Mammary epithelial cell (primary cell): ENCODE results near the gene ADGRD1.

Experiments
- CTCF ChIP-seq, 2 donors: IDR thresholded peaks in 1 of 2; conservative IDR thresholded peaks in 1 of 2; 2 replicates each; pipeline ENCODE4 v1.5.1; 2011 to 2012; ENCODE audit warnings: inconsistent platforms in 2 of 2, low read length in 2 of 2, mild to moderate bottlenecking in 2 of 2, control low read depth in 1 of 2, low read depth in 1 of 2; ENCODE audit not compliant: insufficient read depth in 1 of 2; ENCODE audit errors: extremely low read depth in 1 of 2
- EZH2 ChIP-seq: IDR thresholded peaks from 2 replicates; pipeline ENCODE4 v1.6.1; 2012; ENCODE audit warnings: low read length, inconsistent platforms, borderline replicate concordance

DNA sequence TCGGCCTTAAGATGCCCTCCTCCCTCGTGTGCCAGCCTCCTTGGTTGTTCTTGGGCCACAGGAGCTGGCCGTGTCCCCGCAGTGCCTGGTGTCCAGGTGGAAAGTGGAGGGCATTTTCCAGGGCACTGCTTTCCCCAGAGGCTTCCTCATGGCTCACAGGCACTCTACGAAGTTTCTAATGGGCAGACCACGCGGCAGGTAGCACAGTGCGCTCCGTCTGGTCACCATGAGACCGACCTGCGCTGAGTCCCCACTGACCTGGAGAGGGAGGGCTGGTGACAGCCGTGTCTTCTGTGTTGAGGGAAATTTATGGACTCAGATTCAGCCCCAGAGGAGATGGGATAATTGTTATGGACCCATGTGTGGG, 186.3 kb downstream of the ADGRD1 start:
- TF ChIP-seq EZH2 (no peak), CTCF (conservative IDR thresholded peaks at IDR 0.05 in 1 of 2, IDR thresholded peaks at IDR 0.05 in 1 of 2; ENCODE audit: extremely low read depth in 1 of 2, insufficient read depth in 1 of 2, low read depth in 1 of 2, low read length in 2 of 2) (no peak)
